HG03139 (cell line): ENCODE results near the gene TCERG1L.
"Not testable (repeated sequence)": the region's sequence is repeated elsewhere in the genome, so short reads cannot be mapped to it uniquely, and the experiment has no call there.

Source experiments
- ATAC-seq: cut with Tn5 transposase; IDR thresholded peaks from one replicate; pipeline ENCODE4 v1.9.1; 2021; ENCODE audit not compliant: unreplicated experiment

Gene TCERG1L

DNA sequence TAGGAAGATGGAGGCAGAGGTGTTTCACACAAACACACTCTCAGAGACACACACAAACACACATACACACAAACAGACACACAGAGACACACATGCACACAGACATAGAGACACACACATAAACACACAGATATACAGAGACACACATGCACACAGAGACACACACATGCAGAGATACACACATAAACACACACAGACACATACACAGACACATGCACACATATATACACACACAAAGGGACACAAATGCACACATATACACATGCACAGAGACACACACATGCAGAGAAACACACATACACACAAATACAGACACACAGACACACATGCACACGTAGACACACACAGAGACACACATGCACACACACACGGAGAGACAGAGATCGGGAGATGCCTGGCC is 163.3 kb downstream of the TCERG1L start:
- no peak for ATAC-seq

GRCh38 chr10:131147301-131147975 is 164.1 kb downstream of the TCERG1L start:
- ATAC-seq = no peak

DNA sequence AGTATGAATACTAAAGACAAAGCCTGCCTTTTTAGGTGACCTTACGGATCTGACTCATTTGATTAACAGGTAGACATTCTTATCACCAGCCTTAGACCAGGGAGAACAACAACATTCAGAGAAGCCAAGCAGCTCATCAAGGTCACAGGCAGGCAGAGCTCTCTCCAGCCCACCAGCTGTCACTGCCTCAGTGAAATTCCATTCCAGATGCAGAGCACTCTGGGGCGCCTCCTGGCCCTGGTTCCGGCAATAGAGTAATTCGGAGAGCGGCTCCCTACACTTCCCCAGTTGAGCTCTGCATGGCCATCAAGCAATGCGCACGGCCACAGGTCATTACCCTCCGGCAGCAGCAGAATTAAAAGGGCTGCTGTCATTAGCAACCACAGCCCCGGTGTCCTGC is 164.7 kb downstream of the TCERG1L start:
- no peak for ATAC-seq

DNA sequence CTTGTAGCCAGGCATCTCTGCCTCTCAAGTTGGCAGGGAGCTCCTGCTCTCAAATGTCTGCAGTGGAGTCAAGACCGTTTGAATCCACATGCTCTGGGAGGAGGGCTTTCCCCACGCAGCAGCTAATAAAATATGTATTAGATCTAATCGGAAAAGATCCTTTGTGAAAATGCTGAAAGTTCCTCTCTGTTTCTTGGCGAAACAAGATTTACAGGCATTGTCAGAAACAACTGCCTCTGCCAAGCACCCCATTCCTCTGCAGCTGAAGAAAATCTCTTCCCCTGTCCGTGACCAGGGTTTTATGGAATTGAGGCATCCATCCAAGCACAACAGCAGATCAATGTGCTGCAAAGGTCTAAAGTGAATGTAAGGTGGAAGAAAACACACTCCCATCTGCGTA is 165.8 kb downstream of the TCERG1L start:
- no peak for ATAC-seq

DNA sequence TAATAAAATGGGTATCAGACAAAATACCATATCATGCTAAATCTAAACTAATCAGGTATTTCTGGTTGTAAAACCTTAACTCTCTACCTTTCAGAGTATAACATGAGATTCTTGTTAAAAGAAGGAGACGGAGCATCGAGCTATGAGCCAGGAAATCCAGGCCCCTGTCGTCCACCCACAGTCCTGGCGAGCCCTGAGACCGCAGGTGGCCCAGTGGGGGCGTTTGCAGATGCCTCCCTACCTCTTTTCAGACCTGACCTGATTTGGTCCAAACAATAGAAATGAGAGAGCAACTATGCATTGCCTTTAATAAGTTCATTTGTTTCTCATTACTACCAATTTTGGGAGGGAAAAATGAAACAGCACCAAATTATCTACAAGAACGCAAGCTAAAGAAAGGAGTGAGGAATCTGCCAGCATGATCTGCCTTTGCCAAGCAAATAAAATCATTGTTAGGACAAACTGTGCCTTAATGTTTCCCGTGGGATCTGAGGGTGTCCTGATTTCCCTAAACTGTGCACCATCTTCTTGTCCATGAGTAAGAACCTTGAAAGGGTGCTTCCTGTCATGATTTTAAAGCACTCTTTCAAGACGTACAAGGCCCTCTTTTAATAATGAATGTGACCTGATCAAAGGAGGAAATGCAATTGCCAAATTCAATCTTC is 166.7 kb downstream of the TCERG1L start:
- ATAC-seq = no peak

- ATAC-seq = no peak
Measured at GRCh38 chr10:131144196-131144595, 167.3 kb downstream of the TCERG1L start.

DNA sequence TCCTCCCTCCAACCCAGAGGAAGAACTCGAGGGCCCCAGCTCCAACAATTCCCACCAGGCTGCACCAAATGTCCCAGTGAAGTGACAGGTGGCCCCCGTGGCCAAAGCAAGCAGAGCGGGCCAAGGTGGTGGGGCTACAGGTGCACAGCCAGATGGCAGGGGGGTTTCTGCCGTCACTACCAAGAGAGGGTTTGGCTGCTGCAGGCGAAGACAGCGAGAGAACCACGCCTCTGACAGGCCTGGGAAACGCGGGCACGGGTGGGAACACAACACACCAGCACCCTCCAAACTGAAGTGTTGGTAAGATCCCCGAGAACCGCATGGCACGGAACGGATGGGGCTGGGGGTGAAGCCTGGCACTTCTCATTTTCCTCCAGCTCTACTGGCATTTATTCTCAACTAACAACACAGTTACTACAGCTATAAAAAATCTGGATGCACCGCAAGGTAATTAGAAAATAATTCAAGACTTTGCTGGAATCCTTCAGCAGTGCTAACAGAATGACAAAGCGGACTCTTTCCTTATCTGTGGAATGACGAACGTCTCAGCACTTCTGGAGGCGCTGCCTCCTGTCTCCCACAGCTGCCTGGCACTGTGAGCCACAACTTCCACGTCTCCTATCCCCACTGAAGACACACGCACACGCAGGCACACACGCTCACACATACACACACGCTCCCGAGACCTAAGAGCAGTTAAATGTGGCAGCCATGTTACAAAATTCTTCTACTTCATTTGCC is 167.9 kb downstream of the TCERG1L start:
- no peak for ATAC-seq

GRCh38 chr10:131142517-131143380 is 168.8 kb downstream of the TCERG1L start:
- no peak for ATAC-seq

- no peak for ATAC-seq
Measured at GRCh38 chr10:131141645-131142516, 169.6 kb downstream of the TCERG1L start.

DNA sequence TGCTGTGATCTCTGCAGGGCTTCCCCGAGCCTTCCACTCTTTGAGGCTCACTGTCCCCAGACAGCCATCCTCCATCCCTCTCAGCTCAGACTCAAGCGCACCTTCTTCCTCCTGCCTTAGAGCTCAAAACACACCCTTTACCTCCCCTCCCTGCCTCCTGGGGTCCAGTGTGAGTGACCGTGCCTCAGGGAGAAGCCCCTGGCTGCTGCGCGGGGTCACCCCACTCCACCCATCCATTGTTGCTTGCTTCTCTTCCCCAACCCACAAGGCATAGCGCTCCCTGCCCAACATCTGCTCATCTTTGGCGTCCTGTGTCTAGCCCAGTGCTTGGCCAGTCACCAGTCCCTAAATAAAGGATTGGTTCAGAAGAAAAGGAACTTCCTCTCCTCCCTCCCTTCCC is 170.3 kb downstream of the TCERG1L start:
- no peak for ATAC-seq

- no peak for ATAC-seq
Measured at GRCh38 chr10:131140606-131141005, 170.9 kb downstream of the TCERG1L start.

GRCh38 chr10:131137223-131137622 is 174.3 kb downstream of the TCERG1L start:
- ATAC-seq = no peak

- not testable (repeated sequence) for ATAC-seq
Measured at GRCh38 chr10:131136336-131136735, 175.2 kb downstream of the TCERG1L start.

DNA sequence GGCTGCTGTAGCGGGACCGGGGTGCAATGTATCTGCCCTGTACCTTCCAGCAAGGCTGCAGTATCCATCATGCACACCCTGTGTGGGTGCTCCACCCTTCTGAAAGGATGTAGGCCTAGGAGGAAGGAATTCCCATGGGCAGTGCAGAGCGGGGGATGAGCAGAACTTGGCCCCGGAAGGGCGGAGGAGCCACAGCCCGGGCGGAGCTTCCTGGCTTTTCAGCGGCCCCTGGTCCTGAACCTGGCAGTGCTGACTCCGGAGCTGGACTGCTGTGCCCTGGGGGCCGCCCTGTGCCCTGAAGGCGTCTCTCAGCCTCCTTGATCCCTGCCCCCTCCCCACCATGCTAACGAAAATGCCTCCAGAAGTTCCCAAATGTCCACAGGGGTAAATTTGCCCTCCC is 175.8 kb downstream of the TCERG1L start:
- ATAC-seq = no peak

DNA sequence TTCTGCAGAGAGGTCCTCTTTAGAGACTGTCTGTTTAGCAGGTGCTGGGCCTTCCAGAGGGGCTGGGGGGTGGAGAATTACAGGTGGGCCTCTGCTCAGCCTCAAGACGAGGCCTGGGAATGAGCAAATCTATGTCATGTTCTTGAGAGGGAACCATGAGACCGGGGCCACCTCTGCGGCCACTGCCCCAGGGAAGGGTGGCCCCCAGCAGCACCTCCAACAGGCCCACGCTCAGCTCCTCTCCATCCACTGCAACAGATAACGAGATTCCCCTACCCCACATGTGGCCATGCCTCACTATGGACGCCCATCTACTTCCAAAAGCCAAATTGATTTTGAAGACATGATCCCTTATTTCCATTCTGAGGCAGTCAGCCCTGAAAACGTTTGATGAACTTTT is 176.9 kb downstream of the TCERG1L start:
- no peak for ATAC-seq

- ATAC-seq = no peak
Measured at GRCh38 chr10:131134001-131134576, 177.4 kb downstream of the TCERG1L start.

GRCh38 chr10:131132681-131133080 is 178.8 kb downstream of the TCERG1L start:
- ATAC-seq = no peak

DNA sequence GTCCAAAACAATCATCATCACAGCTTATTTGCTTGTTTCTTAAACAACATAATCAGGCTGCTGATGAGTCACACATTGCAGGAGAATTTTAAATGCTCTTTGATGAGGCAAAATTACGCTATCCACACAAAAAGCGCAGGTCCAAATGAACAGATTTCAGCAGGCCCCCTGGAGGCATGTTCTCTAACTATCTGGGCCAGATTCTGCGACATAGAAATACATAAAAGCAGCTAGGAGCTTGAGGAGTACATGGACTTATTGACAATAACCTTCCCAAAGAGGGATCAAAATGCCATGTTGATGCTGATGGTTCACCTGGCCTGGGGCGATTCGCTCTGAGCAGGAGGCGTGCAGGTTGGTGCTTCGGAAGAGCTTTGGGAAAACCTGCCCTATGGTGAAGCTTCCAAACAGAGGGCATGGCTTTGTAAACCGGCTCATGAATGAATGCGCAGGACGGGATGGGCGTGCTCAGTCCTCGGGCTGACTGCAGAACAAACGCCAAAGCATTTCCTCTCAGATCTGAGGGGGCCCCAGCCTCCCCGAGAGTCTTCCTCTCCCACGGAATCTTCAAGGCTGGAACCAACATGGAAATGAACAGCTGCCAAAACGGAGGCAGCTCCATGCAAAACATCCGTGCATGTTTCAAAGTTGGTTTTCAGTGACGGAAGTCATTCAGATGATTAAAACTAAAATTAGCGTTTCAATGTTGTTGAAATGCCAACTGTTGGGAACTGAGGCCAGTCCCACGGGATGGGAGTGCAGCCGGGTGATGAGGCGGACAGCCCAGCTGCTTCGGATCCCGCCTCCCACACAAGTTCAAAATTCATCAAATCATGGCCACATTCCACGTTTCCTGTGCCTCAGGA is 179.6 kb downstream of the TCERG1L start:
- ATAC-seq = no peak

DNA sequence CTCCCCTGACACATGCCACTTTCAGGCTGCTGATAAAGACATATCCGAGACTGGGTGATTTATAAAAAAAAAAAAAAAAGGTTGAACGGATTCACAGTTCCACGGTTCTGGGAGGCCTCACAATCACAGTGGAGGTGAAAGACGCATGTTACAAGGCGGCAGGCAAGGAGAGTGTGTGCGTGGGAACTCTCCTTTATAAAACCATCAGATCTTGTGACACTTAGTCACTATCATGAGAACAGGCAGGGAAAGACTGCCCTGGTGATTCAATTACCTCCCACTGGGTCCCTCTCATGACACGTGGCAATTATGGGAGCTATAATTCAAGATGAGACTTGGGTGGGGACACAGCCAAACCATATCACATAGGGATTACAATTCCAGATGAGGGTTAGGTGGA is 181.5 kb downstream of the TCERG1L start:
- ATAC-seq = no peak
